OCI-LY7 (cell line): ENCODE results near the gene IQSEC1. TPM values are rescaled to one million over a fixed set of nuclear protein-coding genes. Genes with fewer than 3 reads are reported as not detected.

Experiments
- BruUV-seq: library from RNA; stranded (reverse); fragments of 400-500 nt; replicated peaks from 2 replicates; lab custom pipeline; 2021; lab: Mats Ljungman, UMichigan
- CTCF ChIA-PET: fragments of 300-600 bp; sonication (Branson Sonifier 250); formaldehyde crosslinking; loops from one replicate; lab custom pipeline; 2022; ENCODE audit warnings: antibody characterized with exemption; ENCODE audit not compliant: unreplicated experiment; lab: Charles Lee
- POLR2A ChIA-PET: fragments of 300-600 bp; sonication (Branson Sonifier 250); formaldehyde crosslinking; loops from one replicate; lab custom pipeline; 2022; ENCODE audit warnings: antibody characterized with exemption; lab: Charles Lee
- DNase-seq: peaks from one replicate; pipeline ENCODE4 v3.0.0-alpha.2; 2015; ENCODE audit warnings: low spot score
- H2AFZ ChIP-seq: fragments of 200-600 bp; sonication (generic), shearing (Covaris generic); 2 replicates; pipeline ENCODE4 v1.6.1; 2014; ENCODE audit warnings: mild to moderate bottlenecking, antibody characterized with exemption, low read length, moderate library complexity
- H3K27ac ChIP-seq: fragments of 200-600 bp; sonication (generic); 2 replicates; pipeline ENCODE4 v1.5.1; 2014; ENCODE audit warnings: mixed run types, low read depth, mild to moderate bottlenecking, moderate library complexity, low read length, inconsistent platforms; ENCODE audit not compliant: poor library complexity, severe bottlenecking
- H3K36me3 ChIP-seq: fragments of 200-600 bp; sonication (generic); 2 replicates; pipeline ENCODE4 v1.6.1; 2014; ENCODE audit warnings: mild to moderate bottlenecking, antibody characterized with exemption, low read length, moderate library complexity, mixed read lengths; ENCODE audit not compliant: insufficient read depth
- H3K4me1 ChIP-seq: fragments of 200-600 bp; sonication (generic); 2 replicates; pipeline ENCODE4 v1.5.1; 2014; ENCODE audit warnings: mild to moderate bottlenecking, low read length; ENCODE audit not compliant: insufficient read depth, poor library complexity, severe bottlenecking
- H3K4me2 ChIP-seq: fragments of 200-600 bp; sonication (generic); 2 replicates; pipeline ENCODE4 v1.6.1; 2014; ENCODE audit warnings: mild to moderate bottlenecking, low read length
- H3K4me3 ChIP-seq: fragments of 200-600 bp; sonication (generic); 2 replicates; pipeline ENCODE4 v1.5.1; 2014; ENCODE audit warnings: mild to moderate bottlenecking, low read depth, low read length; ENCODE audit not compliant: poor library complexity, severe bottlenecking
- H3K79me2 ChIP-seq: fragments of 200-600 bp; sonication (generic); 2 replicates; pipeline ENCODE4 v1.6.1; 2016; ENCODE audit warnings: low read depth, mild to moderate bottlenecking, low read length, moderate library complexity, mixed read lengths; ENCODE audit not compliant: insufficient read depth
- H3K9me2 ChIP-seq: fragments of 200-600 bp; sonication (generic); 2 replicates; pipeline ENCODE4 v1.6.1; 2016; ENCODE audit warnings: mild to moderate bottlenecking, low read length, mixed read lengths; ENCODE audit not compliant: insufficient read depth
- H3K9me3 ChIP-seq: fragments of 200-600 bp; sonication (generic); 2 replicates; pipeline ENCODE4 v1.6.1; 2014; ENCODE audit warnings: mild to moderate bottlenecking, mixed run types, low read length, mixed read lengths
- H4K20me1 ChIP-seq: fragments of 200-600 bp; sonication (generic); 2 replicates; pipeline ENCODE4 v1.6.1; 2014; ENCODE audit warnings: mild to moderate bottlenecking, antibody characterized with exemption, low read length, moderate library complexity, mixed read lengths; ENCODE audit not compliant: insufficient read depth
- CTCF ChIP-seq: fragments of 200-600 bp; sonication (generic); conservative IDR thresholded peaks from 2 replicates; pipeline ENCODE4 v1.5.1; 2014; ENCODE audit warnings: mild to moderate bottlenecking, antibody characterized with exemption, low read length, moderate library complexity, mixed read lengths
- EZH2phosphoT487 ChIP-seq: fragments of 200-600 bp; sonication (generic); IDR thresholded peaks from 2 replicates; pipeline ENCODE4 v1.6.1; 2018; ENCODE audit warnings: low read depth, borderline replicate concordance, mild to moderate bottlenecking, mixed run types, antibody characterized with exemption, low read length, moderate library complexity, mixed read lengths
- intact Hi-C: fragments of 100-400 bp; cut with micrococcal nuclease; formaldehyde crosslinking; loops from one replicate; pipeline ENCODE4 v1.10.0; 2022; ENCODE audit not compliant: unreplicated experiment
- total RNA-seq, 2 experiments: library from RNA; depleted of rRNA in 1 of 2; stranded (reverse); fragments of >200 nt in 1 of 2; shearing (Covaris generic) in 1 of 2; gene quantifications; 2 replicates each; pipeline ENCODE4 v1.2.3, GENCODE V29; 2014 to 2022

IQSEC1 gene
- total RNA-seq, 2 experiments from 2014 or later, result 25.2 to 70.1 TPM

GRCh38 chr3:13079510-13079909 is 6.3 kb upstream of the IQSEC1 start:
- DNase-seq, result no peak
- H2AFZ ChIP-seq, result no peak overlapping the region
- no peak overlapping the region for H3K4me3 ChIP-seq
- H3K4me1 ChIP-seq, result peaks cover 91% of the 10 kb centered on the region
- H3K79me2 ChIP-seq, result no peaks in the 10 kb centered on the region
- no peaks in the 10 kb centered on the region for H3K9me3 ChIP-seq
- BruUV-seq, result no TSS peak
- H4K20me1 ChIP-seq, result no peaks in the 10 kb centered on the region
- ChIA-PET CTCF (no interaction called here), POLR2A (no interaction called here)
- no peaks in the 10 kb centered on the region for H3K9me2 ChIP-seq
- no peak overlapping the region for H3K27ac ChIP-seq
- no peaks in the 10 kb centered on the region for H3K36me3 ChIP-seq
- no peak for TF ChIP-seq CTCF
- TF ChIP-seq EZH2phosphoT487, result no peak
- no peak overlapping the region for H3K4me2 ChIP-seq
- intact Hi-C loops, result no loop called here

GRCh38 chr3:13079051-13079450 is 5.8 kb upstream of the IQSEC1 start:
- ChIA-PET CTCF (no interaction called here), POLR2A (interaction anchor here (0.6 kb wide), 1 partner anchor 57 kb away, joined by 5 read pairs; no protein-coding TSS in a partner anchor)
- Histone ChIP-seq H4K20me1 (no peaks in the 10 kb centered on the region), H3K4me3 (no peak overlapping the region), H3K36me3 (no peaks in the 10 kb centered on the region), H3K27ac (no peak overlapping the region), H3K9me2 (no peaks in the 10 kb centered on the region), H3K79me2 (no peaks in the 10 kb centered on the region), H3K9me3 (no peaks in the 10 kb centered on the region), H2AFZ (no peak overlapping the region), H3K4me2 (peak overlapping the region; percentile 53; the same call in 1 of the 2 replicates), H3K4me1 (peaks cover 91% of the 10 kb centered on the region)
- no peak for TF ChIP-seq EZH2phosphoT487
- no peak for TF ChIP-seq CTCF
- no TSS peak for BruUV-seq
- intact Hi-C loops, result no loop called here
- DNase-seq, result no peak

GRCh38 chr3:13078163-13078905 is 5.1 kb upstream of the IQSEC1 start:
- Histone ChIP-seq H3K27ac (peak overlapping the region; percentile 31), H3K79me2 (no peaks in the 10 kb centered on the region), H2AFZ (peak overlapping the region; percentile 56; the same call in 1 of the 2 replicates), H3K36me3 (no peaks in the 10 kb centered on the region), H3K4me3 (peak overlapping the region; percentile 12), H3K9me3 (no peaks in the 10 kb centered on the region), H3K9me2 (no peaks in the 10 kb centered on the region), H3K4me2 (peak overlapping the region; percentile 53), H4K20me1 (no peaks in the 10 kb centered on the region), H3K4me1 (peaks cover 90% of the 10 kb centered on the region)
- peak; percentile 59 for DNase-seq
- POLR2A ChIA-PET, result interaction anchor here (0.6 kb wide), 1 partner anchor 56 kb away, joined by 5 read pairs; no protein-coding TSS in a partner anchor
- TF ChIP-seq CTCF, result no peak
- TF ChIP-seq EZH2phosphoT487, result no peak
- intact Hi-C loops, result no loop called here
- CTCF ChIA-PET, result interaction anchor here (0.6 kb wide), 1 partner anchor 92 kb away, joined by 3 read pairs; no protein-coding TSS in a partner anchor
- BruUV-seq, result no TSS peak
